NCI-H345 treated with DMSO at 0.1 percent for 48 hours (cell line): Measurements from ENCODE around the gene SOX5.
"Not testable (repeated sequence)": the region's sequence is repeated elsewhere in the genome, so short reads cannot be mapped to it uniquely, and the experiment has no call there.

ENCODE experiments used
- DNase-seq: peaks from one replicate; lab custom pipeline; 2025; ENCODE audit not compliant: unreplicated experiment; lab: John Stamatoyannopoulos, UW

Gene SOX5

GRCh38 chr12:23504641-23505399 is 444.6 kb downstream of the SOX5 start:
- DNase-seq: no peak

GRCh38 chr12:23504043-23504442 is 445.4 kb downstream of the SOX5 start:
- DNase-seq: no peak

- DNase-seq: no peak
Observed at GRCh38 chr12:23503544-23503943, 445.9 kb downstream of the SOX5 start.

GRCh38 chr12:23502259-23502658 is 447.2 kb downstream of the SOX5 start:
- DNase-seq: no peak

DNA sequence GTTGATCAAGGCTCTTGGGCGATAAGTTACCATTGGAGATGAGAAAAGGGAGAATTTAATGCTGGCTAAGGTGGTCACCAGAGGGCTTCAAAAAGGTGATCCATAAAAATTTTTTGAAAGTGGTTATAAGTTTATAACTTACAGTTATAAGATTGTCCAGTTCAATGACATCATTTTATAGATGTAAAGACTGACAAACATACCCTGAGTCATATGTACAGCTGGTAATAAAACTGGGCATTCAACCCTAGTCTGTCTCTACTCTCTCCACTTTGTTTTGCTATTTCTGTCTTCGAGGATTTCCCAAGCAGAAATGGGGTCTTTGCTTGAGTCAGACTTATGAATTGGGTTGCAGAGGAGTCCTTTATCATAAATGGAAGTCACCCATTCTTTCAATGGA is 454.0 kb downstream of the SOX5 start:
- no peak for DNase-seq

- no peak for DNase-seq
Observed at GRCh38 chr12:23493672-23494071, 455.8 kb downstream of the SOX5 start.

- DNase-seq: not testable (repeated sequence)
Observed at GRCh38 chr12:23491029-23491428, 458.4 kb downstream of the SOX5 start.

GRCh38 chr12:23488130-23488529 is 461.3 kb downstream of the SOX5 start:
- no peak for DNase-seq

DNA sequence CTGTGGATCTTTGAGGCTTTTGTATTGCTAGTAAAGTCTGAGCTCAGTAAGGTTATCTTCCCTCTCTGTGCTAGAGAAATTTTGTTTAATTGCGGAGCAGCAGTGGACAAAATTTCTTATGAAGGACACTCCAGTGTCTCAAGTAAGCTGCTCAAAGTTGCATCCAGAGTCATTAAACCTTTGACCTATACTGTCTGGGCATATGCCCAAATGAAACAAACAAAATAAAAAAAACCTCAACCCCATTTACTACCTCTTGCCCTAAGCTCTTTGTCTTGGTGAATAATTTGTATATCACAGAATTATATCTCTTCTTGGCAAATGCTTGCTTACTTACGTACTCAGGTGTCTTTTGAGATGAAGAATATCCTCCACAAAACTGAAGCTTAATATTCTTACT is 465.2 kb downstream of the SOX5 start:
- DNase-seq: no peak

- DNase-seq: no peak
Observed at GRCh38 chr12:23482571-23482970, 466.9 kb downstream of the SOX5 start.
